HG02852 (cell line): ENCODE results near the gene PDE4DIP.
"Not testable (repeated sequence)": the region's sequence is repeated elsewhere in the genome, so short reads cannot be mapped to it uniquely, and the experiment has no call there.

Source experiments
- ATAC-seq: cut with Tn5 transposase; IDR thresholded peaks from one replicate; pipeline ENCODE4 v1.9.1; 2021; ENCODE audit warnings: mild to moderate bottlenecking, moderate library complexity; ENCODE audit not compliant: unreplicated experiment

The PDE4DIP gene

DNA sequence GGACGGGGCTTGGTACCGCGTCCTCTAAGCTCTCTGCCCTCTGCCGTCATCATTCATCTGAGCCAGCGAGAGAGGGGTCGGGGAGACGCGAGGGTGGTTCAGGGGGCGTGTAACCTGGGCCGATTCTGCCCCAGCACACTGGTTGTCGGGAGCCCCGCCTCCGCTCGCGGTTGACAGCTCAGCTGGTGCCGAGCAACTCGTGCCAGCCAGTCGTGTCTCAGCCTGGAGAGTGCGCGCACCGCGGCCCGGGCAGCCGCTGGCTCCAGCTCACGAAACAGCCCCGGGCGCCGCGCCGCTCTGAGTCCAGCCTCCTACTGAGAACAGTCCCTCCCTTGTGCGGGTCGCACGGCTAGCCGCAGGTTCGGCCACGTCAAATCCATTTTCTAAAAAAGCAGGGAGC lies at the start of gene PDE4DIP:
Gene PDE4DIP (plus strand): TSS at position 209 of the 400 bp plus-strand sequence. CDS start 347 bp downstream, outside the sequence.
- not testable (repeated sequence) for ATAC-seq

- not testable (repeated sequence) for ATAC-seq
Measured at GRCh38 chr1:148808268-148808928, 35.8 kb upstream of the PDE4DIP start.

GRCh38 chr1:148808929-148809283 lies 35.3 kb upstream of the PDE4DIP start:
- ATAC-seq: not testable (repeated sequence)

- ATAC-seq: not testable (repeated sequence)
Measured at GRCh38 chr1:148822180-148822579, 22.0 kb upstream of the PDE4DIP start.

DNA sequence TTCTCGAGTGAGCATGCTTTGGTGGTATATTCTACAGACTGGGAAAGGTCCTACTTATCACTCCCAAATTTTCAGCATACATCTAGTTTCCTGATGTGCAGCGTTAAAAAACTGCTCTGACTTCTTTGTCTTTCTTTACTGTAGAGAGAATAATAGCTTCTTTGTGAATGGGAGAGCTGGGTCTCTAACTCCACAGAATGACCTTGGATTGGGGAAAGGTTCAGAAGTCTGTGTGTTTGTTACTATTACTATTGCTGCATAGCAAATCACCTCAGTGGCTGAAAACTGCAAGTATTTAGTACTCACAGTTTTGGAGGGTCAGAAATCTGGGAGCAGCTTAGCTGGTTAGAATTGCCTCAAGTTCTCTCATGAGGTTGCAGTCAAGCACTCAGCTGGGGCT lies 20.4 kb upstream of the PDE4DIP start:
- ATAC-seq: not testable (repeated sequence)

GRCh38 chr1:148825029-148825428 lies 19.2 kb upstream of the PDE4DIP start:
- ATAC-seq: not testable (repeated sequence)

DNA sequence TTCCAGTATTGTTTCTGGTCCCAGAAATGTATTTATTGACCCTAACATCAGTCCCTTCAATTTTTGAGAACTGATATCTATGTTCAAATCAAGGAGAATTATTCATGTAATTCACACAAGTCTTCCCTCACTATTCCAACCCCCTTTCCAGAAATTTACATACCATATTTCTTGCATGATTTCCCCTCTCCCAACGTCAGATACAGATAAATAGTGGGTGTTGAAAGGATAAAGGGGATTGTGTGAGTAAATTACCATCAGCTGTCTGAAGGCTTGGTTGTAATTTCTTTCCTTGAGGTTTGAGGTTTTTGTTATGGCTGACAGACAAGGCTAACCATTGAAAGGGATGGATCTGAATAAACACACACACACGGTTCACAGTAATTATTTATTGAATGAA lies 15.7 kb upstream of the PDE4DIP start:
- not testable (repeated sequence) for ATAC-seq

DNA sequence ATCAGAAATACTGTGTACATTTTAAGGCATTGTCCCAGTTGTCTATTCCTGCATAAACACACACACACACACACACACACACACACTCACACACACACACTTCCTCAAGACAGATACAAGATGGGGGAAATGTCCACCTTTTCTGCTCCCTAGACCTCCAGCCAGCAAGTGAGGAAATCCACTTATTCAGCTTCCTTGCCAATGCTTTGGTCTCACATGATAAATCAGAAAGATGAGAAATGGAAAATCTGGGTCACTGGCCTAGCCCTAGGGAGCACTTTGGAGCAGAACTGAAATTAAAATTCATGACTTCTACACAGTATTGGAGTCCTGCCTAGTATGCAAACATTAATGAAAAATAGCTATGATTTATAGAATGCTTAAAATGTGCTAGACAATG lies 15.3 kb upstream of the PDE4DIP start:
- ATAC-seq: not testable (repeated sequence)

DNA sequence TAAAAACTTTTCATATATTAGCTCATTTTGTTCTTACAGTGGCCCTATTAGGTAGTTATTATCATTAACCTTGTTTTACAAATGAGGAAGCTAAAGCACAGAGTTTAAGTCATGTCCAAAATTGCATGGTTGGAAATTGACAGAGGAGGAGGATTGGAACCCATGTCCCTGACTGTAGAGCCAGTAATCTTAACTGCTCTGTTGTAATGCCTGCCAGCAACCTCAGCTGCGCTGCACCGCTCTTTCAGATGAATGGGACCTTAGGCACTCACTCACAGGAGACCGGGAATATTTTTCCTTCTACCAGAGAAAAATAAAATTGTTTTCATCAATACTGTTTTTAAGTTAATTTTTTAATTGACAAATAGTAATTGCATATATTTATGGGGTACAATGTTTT lies 14.9 kb upstream of the PDE4DIP start:
- ATAC-seq: not testable (repeated sequence)

DNA sequence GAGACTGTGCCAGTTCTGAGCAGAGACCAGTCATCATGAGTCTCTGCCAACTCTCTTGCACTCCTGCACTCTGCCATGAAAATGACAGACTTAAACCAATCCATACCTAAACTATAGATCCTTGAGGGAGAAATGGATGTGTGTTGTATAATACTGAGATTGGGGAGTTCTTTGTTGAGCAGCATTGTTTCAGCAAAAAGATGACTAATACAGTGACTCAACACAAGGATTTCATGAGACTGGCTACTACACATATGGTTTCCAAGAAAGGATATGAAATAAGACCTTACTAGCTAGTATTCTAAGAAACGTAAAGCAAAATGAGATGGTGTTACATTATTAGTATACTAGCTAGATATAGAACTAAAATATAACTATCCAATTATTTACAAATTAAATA lies 3.0 kb upstream of the PDE4DIP start:
- ATAC-seq: not testable (repeated sequence)

DNA sequence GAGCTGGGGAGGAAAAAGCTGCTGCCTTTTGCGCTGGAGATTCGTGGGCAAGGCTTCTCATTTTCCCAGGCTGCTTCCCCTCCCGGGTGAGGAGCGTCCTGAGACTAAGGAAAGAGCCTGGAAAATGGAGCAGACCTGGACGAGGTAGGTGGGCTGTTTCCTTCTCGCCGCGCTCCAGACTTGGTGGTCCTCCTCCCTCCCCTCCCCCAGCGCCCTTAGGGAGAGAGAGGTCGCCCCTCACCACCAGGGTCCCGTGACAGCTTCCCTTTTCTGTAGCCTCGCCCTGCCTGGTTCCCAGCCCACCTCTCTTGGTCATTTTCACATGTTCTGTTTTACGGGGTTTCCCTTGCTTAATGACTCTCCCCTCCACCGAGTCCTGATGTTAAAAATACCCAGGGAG lies 423 bp downstream of the PDE4DIP start:
- ATAC-seq: not testable (repeated sequence)

- not testable (repeated sequence) for ATAC-seq
Measured at GRCh38 chr1:148845068-148845467, 840 bp downstream of the PDE4DIP start.

DNA sequence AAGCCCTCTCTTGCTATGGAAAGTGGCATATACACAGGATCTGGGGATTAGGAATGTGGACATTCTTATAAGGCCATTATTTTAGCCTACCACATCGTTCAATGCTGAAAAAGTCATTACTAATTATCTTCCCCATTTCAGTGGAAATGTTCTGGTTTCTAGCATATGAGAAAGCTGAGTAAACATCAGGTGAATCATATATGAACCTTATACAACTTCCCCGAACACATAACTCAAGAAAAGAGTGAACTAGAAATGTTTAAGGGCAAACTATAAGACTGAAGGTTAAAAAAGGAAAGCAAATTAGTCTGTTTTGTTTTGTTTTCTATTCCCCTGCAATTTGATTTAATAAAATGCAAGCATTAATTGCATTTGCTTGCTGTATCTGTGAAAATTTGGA lies 6.1 kb downstream of the PDE4DIP start:
- not testable (repeated sequence) for ATAC-seq

DNA sequence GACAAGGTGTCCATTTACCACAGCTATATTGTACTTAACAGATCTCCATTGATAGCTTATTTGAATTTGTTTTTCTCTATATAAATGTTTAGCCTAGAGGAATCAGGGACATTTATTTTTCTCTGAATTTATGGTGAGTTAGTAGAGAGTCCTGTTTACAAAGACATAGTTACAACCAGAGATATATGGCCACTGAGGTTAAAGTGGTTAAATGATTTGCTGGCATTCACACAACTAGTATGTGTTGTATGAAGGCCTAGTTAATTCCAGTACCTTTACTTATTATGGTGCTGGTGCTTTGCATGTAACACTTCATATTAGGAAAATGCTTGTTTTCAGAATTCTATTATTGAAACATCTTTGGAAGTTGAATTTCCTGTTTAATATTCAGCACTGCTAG lies 6.6 kb downstream of the PDE4DIP start:
- ATAC-seq: not testable (repeated sequence)

GRCh38 chr1:148851684-148852083 lies 7.5 kb downstream of the PDE4DIP start:
- not testable (repeated sequence) for ATAC-seq

- ATAC-seq: not testable (repeated sequence)
Measured at GRCh38 chr1:148853363-148853762, 9.1 kb downstream of the PDE4DIP start.

DNA sequence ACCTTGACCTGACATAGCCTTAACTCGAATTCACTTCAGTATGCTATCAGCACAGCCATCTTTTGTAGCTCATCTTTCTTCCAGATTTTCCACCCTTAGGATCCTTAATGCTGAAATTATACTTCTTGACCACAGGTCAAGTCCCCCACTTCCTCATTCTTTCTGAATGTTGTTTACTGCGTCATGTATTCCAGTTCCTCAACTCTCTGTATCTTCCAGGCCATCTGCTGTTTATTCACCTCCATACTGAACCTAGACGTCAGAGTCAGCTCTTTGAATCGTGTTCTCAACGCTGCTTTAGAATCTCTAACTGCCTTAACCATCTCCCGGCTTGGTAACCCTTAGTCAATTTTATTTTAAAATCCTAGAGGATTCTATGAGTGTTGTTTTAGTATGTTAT lies 9.8 kb downstream of the PDE4DIP start:
- ATAC-seq: not testable (repeated sequence)

- ATAC-seq: not testable (repeated sequence)
Measured at GRCh38 chr1:148855367-148855766, 11.1 kb downstream of the PDE4DIP start.

DNA sequence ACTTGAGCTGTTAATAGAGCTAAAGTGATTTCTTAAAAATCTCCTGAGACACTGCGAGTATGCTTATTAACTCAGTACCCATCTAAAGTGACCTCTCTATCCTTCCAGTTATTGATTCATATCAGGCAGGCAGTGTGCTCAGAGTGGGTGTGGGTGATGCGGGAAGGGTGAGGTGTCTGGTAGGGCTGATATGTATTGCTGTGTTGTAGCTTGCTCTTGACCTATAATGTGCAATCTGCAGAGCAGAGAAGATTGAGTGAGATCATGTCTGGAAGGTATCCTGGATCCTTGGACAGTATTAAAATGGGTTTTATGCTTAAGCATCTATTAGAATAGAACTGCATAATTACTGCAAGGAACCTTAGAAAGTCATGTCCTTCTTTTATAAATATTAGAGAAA lies 15.8 kb downstream of the PDE4DIP start:
- ATAC-seq: not testable (repeated sequence)

DNA sequence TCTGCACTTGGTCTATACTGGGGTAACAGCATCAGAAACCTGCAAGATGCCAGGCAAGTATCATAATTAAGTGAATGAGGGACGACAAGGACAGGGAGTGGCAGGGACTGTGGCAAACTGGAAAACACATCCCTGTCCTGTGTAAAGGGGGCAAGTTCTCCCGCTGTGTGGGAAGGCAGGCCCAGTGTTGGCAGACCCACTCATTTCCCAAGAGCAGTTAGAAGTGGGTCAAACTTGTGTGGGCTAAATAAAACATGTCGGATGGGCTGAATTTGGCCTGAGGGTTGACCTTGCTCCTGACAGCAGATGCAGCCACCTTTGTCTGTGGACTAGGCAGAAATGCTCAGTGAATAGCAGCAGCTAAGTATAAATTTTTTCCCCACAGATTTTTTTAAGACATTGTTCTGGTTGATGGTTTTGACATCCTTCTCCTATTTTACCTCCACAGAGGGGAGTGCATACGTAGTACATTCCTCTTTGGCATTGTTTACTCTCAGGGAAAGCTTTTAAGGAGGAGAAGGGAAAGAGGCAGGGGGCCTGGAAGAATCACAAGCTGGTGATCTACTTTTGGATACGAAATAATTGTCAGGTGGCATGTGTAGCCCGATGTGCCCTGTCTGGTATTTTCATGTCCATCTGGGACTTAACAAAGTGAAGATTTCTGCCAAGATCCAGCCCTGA lies 16.5 kb downstream of the PDE4DIP start:
- not testable (repeated sequence) for ATAC-seq

GRCh38 chr1:148862590-148862989 lies 18.4 kb downstream of the PDE4DIP start:
- not testable (repeated sequence) for ATAC-seq

DNA sequence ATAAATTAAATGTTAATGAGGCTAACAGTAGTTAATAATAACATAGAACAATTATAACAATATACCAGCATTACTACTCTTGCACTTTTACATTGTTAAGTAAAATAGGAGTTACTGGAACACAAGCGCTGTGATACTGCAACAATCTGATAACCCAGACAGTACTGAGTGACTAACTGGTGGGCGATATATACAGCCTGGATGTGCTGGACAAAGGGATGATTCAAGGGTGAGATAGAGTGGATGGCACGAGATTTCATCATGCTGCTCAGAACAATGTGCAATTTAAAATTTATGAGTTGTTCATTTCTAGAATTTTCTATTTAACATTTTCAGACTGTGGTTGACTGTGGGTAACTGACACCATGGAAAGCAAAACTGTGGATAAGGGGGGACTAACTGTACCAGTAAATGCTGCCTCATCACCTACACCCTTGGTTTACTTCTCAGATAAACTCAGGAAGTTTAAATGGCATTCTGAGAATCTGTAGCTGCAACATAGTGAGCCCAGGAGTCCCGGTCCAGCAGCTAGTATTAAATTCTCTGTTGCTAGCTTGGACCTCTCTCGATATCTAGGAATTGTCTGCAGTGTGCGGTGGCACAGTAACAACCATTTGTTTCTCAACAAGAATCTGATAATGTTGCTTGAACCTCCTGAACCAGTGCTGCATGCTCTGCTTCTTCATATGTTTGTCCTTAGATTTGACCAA lies 24.9 kb downstream of the PDE4DIP start:
- ATAC-seq: not testable (repeated sequence)
